ENCODE results near the gene RLN3. TPM values are rescaled to one million over a fixed set of nuclear protein-coding genes. Genes with fewer than 3 reads are reported as not detected.
A peak's percentile ranks its signal among the peaks of the same experiment; 100 is the strongest.

The RLN3 gene
- total and polyA plus RNA-seq, 2 experiments from 2014 or later, result not detected

- Mint-ChIP-seq H3K4me3 (peak overlapping the region; percentile 83), H3K27ac (no peak overlapping the region), H3K9me3 (no peaks in the 10 kb centered on the region; the same call in 2 of the 3 replicates), H3K36me3 (ENCODE audit: low read depth) (no peaks in the 10 kb centered on the region), H3K27me3 (ENCODE audit: insufficient read depth, low read depth, poor library complexity) (peaks cover 53% of the 10 kb centered on the region), H3K4me1 (peaks cover 12% of the 10 kb centered on the region)
- Histone ChIP-seq H3K4me2 (peak overlapping the region; percentile 90), H3K79me2 (replicated peaks; ENCODE audit: insufficient read depth) (no peaks in the 10 kb centered on the region), H3K36me3 (ENCODE audit: insufficient read depth) (no peaks in the 10 kb centered on the region), H3F3A (replicated peaks; ENCODE audit: low read depth) (peaks cover 15% of the 10 kb centered on the region; the same call in 1 of the 2 replicates), H3K9me2 (ENCODE audit: insufficient read depth) (no peaks in the 10 kb centered on the region), H3K4me3 (peak overlapping the region; percentile 72), H2AFZ (peak overlapping the region; percentile 92), H4K20me1 (replicated peaks; ENCODE audit: insufficient read depth) (no peaks in the 10 kb centered on the region), H3K4me1 (ENCODE audit: insufficient read depth) (peaks cover 4% of the 10 kb centered on the region; the same call in 1 of the 2 replicates), H3K27ac (ENCODE audit: low read depth) (no peak overlapping the region), H3K27me3 (ENCODE audit: insufficient read depth) (peaks cover 70% of the 10 kb centered on the region)
- no peak; the same call in 2 of the 3 replicates for ATAC-seq
- TF ChIP-seq CREB1 (CRISPR knock-in tag; IDR thresholded peaks at IDR 0.05; ENCODE audit: low read depth) (no peak), REST (IDR thresholded peaks at IDR 0.05; ENCODE audit: unreplicated experiment) (no peak), EZH2 (IDR thresholded peaks at IDR 0.05; ENCODE audit: low read depth, unreplicated experiment) (peak; percentile 67)
- TF ChIP-seq, protein P1, sequence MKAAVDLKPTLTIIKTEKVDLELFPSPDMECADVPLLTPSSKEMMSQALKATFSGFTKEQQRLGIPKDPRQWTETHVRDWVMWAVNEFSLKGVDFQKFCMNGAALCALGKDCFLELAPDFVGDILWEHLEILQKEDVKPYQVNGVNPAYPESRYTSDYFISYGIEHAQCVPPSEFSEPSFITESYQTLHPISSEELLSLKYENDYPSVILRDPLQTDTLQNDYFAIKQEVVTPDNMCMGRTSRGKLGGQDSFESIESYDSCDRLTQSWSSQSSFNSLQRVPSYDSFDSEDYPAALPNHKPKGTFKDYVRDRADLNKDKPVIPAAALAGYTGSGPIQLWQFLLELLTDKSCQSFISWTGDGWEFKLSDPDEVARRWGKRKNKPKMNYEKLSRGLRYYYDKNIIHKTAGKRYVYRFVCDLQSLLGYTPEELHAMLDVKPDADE (IDR thresholded peaks at IDR 0.05), result no peak
- no peak for DNase-seq (ENCODE audit: low spot score)
Observed at GRCh38 chr19:14073925-14074838, 46.2 kb downstream of the RLN3 start.

GRCh38 chr19:14078411-14078810 lies 50.5 kb downstream of the RLN3 start:
- no peaks in the 10 kb centered on the region for H3K36me3 Mint-ChIP-seq (ENCODE audit: low read depth)
- no peaks in the 10 kb centered on the region for H4K20me1 ChIP-seq (replicated peaks; ENCODE audit: insufficient read depth)
- no peak overlapping the region for H3K4me3 ChIP-seq
- no peaks in the 10 kb centered on the region for H3K36me3 ChIP-seq (ENCODE audit: insufficient read depth)
- H3K27ac Mint-ChIP-seq, result no peak overlapping the region
- no peak overlapping the region for H3K4me3 Mint-ChIP-seq
- H3K4me1 ChIP-seq (ENCODE audit: insufficient read depth), result peaks cover 10% of the 10 kb centered on the region; the same call in 1 of the 2 replicates
- H2AFZ ChIP-seq, result no peak overlapping the region
- no peak for ATAC-seq
- no peaks in the 10 kb centered on the region for H3K79me2 ChIP-seq (replicated peaks; ENCODE audit: insufficient read depth)
- DNase-seq (ENCODE audit: low spot score), result no peak
- no peak overlapping the region for H3K27ac ChIP-seq (ENCODE audit: low read depth)
- H3K4me1 Mint-ChIP-seq, result peaks cover 12% of the 10 kb centered on the region
- TF ChIP-seq NANOG (IDR thresholded peaks at IDR 0.05; ENCODE audit: borderline replicate concordance) (no peak), STAT1 (IDR thresholded peaks at IDR 0.05; ENCODE audit: unreplicated experiment) (no peak), ZNF114 (CRISPR knock-in tag; IDR thresholded peaks at IDR 0.05) (no peak), EZH2 (IDR thresholded peaks at IDR 0.05; ENCODE audit: low read depth, unreplicated experiment) (no peak), CTCF (conservative IDR thresholded peaks at IDR 0.05; ENCODE audit: low read depth in 2 of 2) (no peak), REST (IDR thresholded peaks at IDR 0.05; ENCODE audit: unreplicated experiment) (no peak), JUNB (IDR thresholded peaks at IDR 0.05; ENCODE audit: unreplicated experiment) (no peak)
- TF ChIP-seq, protein P1 (IDR thresholded peaks at IDR 0.05), result no peak
- no peaks in the 10 kb centered on the region for H3K9me2 ChIP-seq (ENCODE audit: insufficient read depth)
- 0 out of 2 replicates have a peak, but pooled peaks cover 12% of the 10 kb centered on the region for H3F3A ChIP-seq (replicated peaks; ENCODE audit: low read depth)
- H3K9me3 Mint-ChIP-seq, result no peaks in the 10 kb centered on the region; the same call in 2 of the 3 replicates
- H3K27me3 Mint-ChIP-seq (ENCODE audit: insufficient read depth, low read depth, poor library complexity), result peaks cover 31% of the 10 kb centered on the region
- no peak overlapping the region for H3K4me2 ChIP-seq
- peaks cover 41% of the 10 kb centered on the region for H3K27me3 ChIP-seq (ENCODE audit: insufficient read depth)
